WTC11 (cell line): ENCODE measurements around the gene BEND3.

ENCODE experiments used
- CBFB ChIP-seq: sonication (generic); formaldehyde crosslinking; IDR thresholded peaks from 2 replicates; pipeline ENCODE4 v1.8.1; 2022; ENCODE audit warnings: mild to moderate bottlenecking, low read depth, missing genetic modification reagents
- EMX1 ChIP-seq: fragments of 250-450 bp; sonication (Bioruptor Pico); IDR thresholded peaks from 2 replicates; pipeline ENCODE4 v1.8.0; 2021; ENCODE audit warnings: mild to moderate bottlenecking
- FOXK1 ChIP-seq: sonication (generic); formaldehyde crosslinking; IDR thresholded peaks from 2 replicates; pipeline ENCODE4 v1.8.0; 2022; ENCODE audit warnings: mild to moderate bottlenecking, moderate library complexity, missing genetic modification reagents
- GABPB1 ChIP-seq: sonication (generic); formaldehyde crosslinking; IDR thresholded peaks from 2 replicates; pipeline ENCODE4 v1.8.1; 2023; ENCODE audit warnings: mild to moderate bottlenecking, missing genetic modification reagents
- JAZF1 ChIP-seq: fragments of 250-450 bp; sonication (Bioruptor Pico); IDR thresholded peaks from 2 replicates; pipeline ENCODE4 v1.9.0; 2021; ENCODE audit warnings: moderate library complexity, mild to moderate bottlenecking, inconsistent platforms
- MYBL2 ChIP-seq: sonication (generic); formaldehyde crosslinking; IDR thresholded peaks from 2 replicates; pipeline ENCODE4 v1.8.1; 2023; ENCODE audit warnings: mild to moderate bottlenecking, moderate library complexity, missing genetic modification reagents
- NFE2L1 ChIP-seq: sonication (generic); formaldehyde crosslinking; IDR thresholded peaks from 2 replicates; pipeline ENCODE4 v1.8.1; 2023; ENCODE audit warnings: missing genetic modification reagents
- RELA ChIP-seq: sonication (generic); formaldehyde crosslinking; IDR thresholded peaks from 2 replicates; pipeline ENCODE4 v1.8.1; 2022; ENCODE audit warnings: missing genetic modification reagents, mild to moderate bottlenecking, borderline replicate concordance
- SP1 ChIP-seq: sonication (generic); formaldehyde crosslinking; conservative IDR thresholded peaks from 2 replicates; pipeline ENCODE4 v1.8.1; 2022; ENCODE audit warnings: missing genetic modification reagents
- ZNF138 ChIP-seq: sonication (generic); formaldehyde crosslinking; conservative IDR thresholded peaks from 2 replicates; pipeline ENCODE4 v1.8.1; 2022; ENCODE audit warnings: mild to moderate bottlenecking, moderate library complexity, missing genetic modification reagents
- TF ChIP-seq, protein P1 (sequence below): sonication (generic); formaldehyde crosslinking; IDR thresholded peaks from 2 replicates; pipeline ENCODE4 v1.8.0; 2022; ENCODE audit warnings: mild to moderate bottlenecking, missing genetic modification reagents
- TF ChIP-seq, protein P2 (sequence below): fragments of 200-600 bp; IDR thresholded peaks from 2 replicates; pipeline ENCODE4 v1.8.0; 2022; ENCODE audit warnings: antibody characterized with exemption

DNA sequence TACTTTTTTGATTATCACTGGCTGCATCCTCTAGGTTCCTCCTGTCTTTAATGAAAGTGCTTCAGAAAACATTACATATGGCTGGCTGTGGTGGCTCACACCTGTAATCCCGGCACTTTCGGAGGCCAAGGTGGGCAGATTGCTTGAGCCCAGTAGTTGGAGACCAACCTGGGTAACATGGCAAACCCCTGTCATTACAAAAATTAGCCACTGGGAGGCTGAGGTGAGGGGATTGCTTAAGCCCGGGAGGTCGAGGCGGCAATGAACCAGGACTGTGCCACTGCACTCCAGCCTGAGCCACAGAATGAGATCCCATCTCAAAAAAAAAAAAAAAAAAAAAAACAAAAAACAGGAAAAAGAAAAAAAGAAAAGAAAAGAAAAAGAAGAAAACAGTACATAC lies 35.3 kb downstream of the BEND3 start:
- TF ChIP-seq, protein P1, sequence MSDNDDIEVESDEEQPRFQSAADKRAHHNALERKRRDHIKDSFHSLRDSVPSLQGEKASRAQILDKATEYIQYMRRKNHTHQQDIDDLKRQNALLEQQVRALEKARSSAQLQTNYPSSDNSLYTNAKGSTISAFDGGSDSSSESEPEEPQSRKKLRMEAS (CRISPR knock-in tag): no peak
- TF ChIP-seq CBFB (CRISPR knock-in tag) (no peak), JAZF1 (CRISPR knock-in tag) (no peak), MYBL2 (no peak), RELA (CRISPR knock-in tag) (no peak), GABPB1 (CRISPR knock-in tag) (no peak), NFE2L1 (no peak), ZNF138 (CRISPR knock-in tag) (no peak), EMX1 (CRISPR knock-in tag) (no peak), FOXK1 (CRISPR knock-in tag) (no peak), SP1 (no peak)
- TF ChIP-seq, protein P2, sequence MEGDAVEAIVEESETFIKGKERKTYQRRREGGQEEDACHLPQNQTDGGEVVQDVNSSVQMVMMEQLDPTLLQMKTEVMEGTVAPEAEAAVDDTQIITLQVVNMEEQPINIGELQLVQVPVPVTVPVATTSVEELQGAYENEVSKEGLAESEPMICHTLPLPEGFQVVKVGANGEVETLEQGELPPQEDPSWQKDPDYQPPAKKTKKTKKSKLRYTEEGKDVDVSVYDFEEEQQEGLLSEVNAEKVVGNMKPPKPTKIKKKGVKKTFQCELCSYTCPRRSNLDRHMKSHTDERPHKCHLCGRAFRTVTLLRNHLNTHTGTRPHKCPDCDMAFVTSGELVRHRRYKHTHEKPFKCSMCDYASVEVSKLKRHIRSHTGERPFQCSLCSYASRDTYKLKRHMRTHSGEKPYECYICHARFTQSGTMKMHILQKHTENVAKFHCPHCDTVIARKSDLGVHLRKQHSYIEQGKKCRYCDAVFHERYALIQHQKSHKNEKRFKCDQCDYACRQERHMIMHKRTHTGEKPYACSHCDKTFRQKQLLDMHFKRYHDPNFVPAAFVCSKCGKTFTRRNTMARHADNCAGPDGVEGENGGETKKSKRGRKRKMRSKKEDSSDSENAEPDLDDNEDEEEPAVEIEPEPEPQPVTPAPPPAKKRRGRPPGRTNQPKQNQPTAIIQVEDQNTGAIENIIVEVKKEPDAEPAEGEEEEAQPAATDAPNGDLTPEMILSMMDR: 0 out of 2 replicates have a peak, but pooled peaks have one; percentile 4
